Measurements from ENCODE around the gene TBC1D20.
"Not testable (repeated sequence)": the region's sequence is repeated elsewhere in the genome, so short reads cannot be mapped to it uniquely, and the experiment has no call there.

TBC1D20 gene, protein sequence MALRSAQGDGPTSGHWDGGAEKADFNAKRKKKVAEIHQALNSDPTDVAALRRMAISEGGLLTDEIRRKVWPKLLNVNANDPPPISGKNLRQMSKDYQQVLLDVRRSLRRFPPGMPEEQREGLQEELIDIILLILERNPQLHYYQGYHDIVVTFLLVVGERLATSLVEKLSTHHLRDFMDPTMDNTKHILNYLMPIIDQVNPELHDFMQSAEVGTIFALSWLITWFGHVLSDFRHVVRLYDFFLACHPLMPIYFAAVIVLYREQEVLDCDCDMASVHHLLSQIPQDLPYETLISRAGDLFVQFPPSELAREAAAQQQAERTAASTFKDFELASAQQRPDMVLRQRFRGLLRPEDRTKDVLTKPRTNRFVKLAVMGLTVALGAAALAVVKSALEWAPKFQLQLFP

DNA sequence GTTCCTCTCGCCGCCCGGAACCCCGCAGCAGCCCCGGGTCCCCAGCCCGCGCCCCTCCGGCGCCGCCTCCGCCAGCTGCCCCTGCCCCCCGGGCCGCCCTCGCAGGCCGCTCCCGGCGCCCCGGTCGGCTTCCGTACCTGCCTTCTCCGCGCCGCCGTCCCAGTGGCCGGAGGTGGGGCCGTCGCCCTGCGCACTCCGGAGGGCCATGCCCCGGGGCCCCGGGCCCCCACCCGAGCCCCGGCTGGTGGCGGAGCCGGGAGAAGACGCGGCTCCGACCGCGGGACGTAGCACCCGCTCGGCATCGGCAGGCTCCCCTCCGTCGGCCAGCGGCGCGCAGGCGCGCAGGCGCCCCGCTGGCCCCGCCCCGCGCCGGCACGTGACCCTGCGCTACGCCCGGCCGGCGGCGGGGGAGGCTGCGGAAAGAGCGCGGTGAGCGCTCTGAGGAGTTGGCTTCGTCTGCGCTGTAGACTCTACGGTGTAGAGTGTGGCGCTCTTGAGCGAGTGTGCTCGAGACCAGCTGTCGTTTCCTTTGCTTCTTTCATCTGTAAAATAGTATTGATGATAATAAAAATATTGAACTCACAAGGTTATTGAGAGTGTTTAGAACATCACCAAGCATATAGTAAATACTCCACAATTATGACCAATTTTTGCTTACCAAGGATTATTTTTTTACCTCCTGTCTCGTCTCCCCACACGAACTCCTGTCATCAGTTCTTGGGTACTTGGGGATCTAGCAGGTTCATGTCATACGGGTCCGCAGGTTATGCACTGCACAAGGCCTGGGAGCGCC is at the start of gene TBC1D20:
Gene TBC1D20 (minus strand): TSS at position 335 of the 793 bp plus-strand sequence. CDS start 128 bp downstream, at position 207.
- DNase-seq, result peak; percentile 86

DNA sequence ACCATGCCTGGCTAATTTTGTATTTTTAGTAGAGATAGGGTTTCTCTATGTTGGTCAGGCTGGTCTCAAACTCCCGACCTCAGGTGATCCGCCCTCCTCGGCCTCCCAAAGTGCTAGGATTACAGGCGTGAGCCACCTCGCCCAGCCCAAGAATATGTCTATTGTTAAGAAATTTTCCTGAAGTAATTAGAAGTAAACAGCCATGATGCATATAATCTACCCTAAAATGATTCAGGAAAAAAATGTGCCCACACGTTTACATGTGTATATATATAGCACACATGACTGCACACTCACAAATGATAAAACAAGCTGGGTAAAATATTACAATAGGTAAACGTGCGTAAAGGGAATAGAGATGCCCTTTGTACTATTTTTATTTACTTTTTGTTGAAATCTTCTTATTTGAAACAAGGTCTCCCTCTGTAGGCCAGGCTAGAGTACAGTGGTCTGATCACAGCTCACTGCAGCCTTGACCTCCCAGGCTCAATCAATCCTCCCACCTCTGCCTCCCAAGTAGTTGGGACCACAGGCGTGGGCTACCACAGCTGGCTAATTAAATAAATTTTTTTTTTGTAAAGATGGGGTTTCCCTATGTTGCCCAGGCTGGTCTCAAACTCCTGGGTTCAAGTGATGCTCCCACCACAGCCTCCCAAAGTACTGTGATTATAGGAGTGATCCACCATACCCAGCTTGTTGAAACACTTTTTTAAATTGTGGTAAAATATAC is 48.2 kb upstream of the TBC1D20 start:
- DNase-seq, result not testable (repeated sequence)

DNA sequence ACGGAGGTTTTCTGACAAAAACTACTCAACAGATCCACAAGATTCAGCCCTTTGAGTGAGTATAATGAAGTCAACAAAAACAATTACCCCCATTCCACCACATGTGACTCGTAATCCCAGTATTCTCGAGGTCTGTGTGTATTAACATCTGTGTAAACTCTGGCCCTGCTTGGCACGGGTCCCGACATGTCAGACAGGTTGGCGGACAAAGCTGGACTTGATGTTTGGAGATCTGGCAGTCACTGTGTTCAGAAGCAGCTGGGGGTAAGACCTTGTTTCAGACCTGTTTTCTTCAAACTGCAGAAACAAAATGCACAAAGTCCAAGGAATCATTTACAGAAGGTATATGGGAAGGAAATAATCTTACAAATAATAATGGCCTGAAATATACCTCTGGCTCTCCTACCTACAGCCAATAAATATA is 46.0 kb upstream of the TBC1D20 start:
- DNase-seq, result not testable (repeated sequence)

DNA sequence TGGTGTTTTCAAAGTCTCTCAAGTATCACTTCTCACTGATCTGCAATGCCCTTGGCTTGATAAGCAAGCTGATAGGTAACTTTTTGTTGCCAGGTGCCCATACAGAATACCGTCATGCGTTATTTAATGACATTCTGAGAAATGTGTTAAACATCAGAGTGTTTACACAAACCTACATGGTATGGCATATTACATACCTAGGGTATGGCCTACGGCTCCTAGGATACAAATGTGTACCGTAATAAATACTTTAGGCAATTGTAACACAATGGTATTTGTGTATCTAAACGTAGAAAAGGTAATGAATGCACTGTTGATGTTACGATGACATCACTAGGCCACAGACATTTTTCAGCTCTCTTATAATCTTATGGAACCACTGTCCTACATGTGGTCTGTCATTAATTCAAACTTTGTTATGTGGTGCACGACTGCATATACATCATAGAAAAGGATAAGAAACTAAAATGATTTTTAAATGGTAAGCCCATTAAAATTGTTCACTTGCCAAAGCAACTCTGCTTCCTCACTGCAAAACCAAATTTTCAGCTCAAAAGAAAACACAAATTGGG is 45.5 kb upstream of the TBC1D20 start:
- DNase-seq, result no peak

DNA sequence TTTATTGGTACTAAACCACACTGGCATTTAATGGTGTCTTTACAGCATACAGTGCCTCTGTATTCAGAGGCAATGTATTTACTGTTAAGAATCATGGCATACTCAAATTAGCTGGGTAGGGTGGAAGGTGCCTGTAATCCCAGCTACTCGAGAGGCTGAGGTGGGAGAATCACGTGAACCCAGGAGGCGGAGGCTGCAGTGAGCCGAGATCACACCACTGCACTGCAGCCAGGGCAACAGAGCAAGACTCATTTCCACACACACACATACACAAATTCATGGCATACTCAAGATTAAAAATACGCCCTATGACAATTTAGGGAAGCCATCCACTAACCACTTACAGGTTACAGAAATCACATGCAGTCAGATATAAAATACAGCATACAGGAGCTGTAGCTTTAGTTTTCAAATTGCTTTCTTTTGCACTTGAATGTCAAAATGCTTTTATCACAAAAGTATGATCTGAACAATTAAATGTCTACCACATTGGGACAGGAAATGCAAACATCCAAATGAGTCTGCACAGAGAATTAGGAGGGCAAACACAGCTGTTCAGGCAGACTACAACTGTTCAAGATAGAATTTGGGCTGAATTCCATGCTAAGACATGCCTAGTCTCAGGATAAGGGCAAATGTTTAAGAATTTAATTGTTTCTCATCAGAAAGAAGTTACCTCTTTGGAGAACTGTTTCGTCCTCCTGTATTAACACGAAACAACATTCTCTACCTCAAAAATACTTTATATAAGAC is 44.8 kb upstream of the TBC1D20 start:
- DNase-seq, result no peak

DNA sequence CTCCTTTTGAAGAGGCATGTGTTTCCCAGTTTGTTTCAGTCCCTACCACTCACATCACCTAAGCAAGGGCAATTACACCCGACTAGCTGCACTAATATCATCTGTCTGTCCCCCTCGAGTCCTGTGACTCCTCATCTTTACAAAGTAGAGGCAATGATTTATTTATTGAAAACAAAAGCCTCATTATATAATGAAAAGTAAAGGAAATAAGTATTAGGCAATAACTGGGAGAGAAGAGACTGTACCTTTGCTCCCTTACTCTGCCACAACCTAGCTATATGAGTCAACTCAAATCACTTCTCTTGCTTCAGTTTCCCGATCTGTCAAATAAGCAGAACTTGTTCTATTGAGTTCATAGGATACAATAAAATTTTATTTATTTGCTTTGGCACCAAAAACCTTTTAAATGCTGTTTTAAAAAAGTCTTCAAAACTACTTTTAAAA is 42.3 kb upstream of the TBC1D20 start:
- no peak for DNase-seq

DNA sequence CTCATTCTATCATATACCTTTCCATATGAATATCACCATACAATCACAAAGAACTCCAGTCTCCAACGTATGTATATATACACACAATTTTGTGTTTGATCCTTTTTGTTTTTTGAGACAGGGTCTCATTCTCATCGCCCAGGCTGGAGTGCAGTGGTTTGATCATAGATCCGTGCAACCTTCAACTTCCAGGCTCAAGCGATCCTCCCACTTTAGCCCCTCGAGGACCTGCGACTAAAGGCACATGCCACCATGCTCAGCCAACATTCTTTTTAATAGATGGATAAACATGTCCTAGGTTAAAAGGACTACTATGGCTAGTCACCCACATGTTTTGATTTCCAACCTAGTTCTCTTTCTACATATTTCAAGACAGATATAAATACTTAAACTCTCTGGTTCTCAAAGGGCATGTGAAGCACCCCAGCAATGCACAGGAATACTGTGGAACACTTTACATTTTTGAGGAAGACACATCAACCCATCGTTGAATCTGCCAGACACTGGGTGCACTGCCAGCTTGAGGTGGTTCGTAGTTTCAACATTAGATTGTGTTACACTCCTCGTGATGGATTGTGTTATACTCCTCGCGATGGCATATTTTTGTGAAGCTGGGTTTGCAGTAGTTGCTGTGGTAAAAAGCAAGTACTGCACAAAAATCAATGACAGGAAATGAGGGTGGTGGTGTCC is 40.9 kb upstream of the TBC1D20 start:
- DNase-seq, result no peak

DNA sequence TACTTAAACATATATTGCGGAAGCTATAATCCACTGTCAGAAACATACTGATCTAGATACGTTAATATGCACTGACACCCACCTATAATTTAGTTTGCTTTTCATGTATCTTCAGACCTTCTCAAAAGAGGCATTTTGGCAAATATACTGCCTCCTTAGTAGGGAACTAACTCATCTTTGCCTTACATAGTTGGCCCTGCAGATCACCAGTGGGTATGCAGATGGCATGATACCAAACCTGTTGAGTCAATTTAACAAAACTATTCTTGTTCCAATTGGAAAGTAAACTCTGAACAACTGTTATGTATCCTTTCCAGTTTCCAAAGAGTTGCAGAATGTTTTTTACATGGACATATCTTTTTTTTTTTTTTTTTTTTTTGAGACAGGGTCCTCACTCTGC is 35.6 kb upstream of the TBC1D20 start:
- no peak for DNase-seq

DNA sequence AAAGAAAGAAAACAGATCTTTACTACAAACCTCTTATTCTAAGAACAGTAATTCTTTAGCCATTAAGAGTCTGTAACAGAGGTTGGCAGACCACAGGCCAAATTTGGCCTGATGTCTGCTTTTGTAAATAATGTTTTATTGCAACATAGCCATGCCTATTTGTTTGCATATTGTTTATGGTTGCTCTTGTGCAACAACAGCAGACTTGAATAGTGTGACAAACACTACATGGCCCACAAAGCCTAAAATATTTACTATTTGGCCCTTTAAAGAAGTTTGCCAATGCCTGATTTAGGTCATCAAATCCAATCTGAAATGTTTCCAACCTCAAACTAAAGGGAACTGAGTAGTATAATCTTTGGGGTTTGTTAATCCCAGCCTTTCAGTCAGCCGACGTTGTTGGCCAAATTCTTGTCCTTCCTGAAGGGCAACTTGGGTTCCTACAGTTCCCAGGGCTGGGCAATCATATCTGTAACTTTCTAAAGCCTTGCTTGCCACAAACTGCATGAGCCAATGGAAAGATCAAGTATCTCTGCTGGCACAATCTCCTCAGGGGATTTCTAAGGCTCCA is 33.9 kb upstream of the TBC1D20 start:
- no peak for DNase-seq

DNA sequence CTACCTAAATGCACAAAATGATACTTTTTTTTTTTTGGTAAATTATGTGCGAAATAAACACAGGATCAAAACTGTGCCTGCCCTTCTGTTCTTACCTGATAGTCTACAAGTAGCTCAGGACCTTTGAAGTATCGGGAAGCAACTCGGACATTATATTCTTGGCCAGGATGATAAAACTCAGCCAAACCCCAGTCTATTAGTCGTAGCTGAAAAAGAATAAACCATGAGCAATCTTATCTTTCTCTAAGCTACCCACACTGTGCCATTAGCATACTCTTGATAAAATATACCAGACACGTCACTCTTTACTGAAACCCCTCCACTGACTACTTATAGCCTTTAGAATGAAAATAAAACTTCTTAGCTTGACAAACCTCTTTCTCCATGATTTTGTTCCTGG is 29.8 kb upstream of the TBC1D20 start:
- no peak for DNase-seq

DNA sequence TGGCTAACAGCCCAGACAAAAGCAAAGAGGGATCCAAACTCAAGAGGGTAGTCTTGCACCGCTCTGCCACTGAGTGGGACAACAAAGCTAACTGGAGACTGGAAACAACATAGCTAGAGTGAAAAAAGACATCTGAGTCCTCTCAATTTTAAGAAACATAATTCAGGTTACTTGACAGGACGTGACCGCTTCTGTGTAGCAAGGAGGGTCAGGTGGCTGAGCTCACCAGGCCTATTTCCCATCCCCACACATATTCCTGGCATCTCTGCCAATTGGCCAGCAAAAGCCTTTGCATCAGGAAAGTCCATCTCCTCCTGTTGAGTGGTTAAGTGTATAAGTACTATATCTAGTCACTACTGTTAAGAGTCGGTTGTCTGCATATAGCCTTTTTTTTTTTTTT is 25.3 kb upstream of the TBC1D20 start:
- DNase-seq, result no peak

DNA sequence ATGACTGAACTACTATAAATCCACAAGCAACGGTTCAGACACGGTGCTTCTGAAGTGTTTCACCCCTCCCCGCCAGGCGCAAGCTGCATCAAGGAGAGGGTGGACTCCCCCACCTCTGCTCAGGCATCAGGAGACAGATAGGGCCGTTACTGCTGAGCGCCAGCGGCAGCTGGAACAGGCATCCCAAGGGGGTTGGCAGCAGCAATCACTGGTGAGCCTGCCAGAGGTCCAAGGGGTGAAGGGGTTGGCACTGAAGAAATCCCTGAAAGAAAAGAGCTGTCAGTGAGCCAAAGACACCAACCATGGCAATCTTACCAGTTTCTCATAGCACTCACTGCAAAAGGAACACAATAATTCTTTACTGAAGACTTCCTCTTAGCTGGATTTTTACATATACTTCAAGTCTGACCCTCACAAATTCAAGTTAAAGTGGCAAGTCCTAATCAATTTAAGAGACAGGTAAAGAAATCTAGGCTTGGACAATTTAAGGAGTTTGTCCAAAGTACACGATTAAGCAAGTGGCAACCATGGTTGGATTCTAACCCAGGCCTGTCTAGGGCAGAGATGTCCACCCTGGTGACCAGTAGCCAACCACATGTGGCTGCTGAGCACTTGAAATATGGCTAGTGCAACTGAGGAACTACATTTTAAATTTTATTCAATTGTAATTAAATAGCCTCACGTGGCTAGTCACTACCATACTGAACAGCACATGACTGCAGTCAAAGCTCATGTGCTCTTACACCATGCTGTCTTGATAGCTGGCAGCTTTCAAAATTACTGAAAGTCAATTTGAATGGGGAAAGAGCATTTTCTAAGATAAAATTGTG is 21.7 kb upstream of the TBC1D20 start:
- DNase-seq, result no peak

DNA sequence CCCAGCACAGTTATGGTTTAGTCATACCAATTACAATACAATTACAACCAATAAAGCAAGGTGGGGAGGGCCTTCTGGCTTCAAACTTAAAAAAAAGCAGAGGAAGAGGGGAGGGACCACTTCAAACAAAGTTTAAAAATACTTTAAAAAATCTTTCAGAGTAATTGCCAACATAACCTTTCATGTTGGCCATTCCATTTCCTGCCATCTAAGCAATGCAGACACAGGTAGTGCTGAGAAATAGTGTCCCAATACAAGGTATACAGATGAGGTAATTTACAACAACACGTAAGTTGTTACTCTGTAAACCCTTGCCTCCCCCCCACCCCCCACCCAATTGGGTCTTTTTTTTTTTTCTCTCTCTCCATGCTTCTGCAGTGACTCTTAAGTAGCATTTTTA is 18.8 kb upstream of the TBC1D20 start:
- no peak for DNase-seq

DNA sequence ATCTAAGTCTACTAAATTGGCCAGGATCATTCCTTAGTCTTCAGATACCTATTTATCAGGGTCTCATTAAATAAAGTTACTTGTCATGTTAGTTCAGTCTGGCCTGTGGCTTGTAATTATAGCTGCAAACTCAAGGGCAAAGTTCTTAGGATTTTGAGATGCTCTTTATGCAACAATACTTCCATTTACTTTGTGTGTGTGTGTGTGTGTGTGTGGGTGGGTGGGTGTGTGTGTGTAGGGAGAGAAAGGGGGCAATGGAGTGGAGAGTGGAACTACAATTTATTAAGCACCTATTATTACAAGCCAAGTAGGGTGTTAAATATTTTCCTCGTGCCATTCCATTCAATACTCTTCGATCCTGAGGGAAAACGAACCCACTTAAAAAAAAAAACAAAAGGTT is 17.7 kb upstream of the TBC1D20 start:
- DNase-seq, result no peak

DNA sequence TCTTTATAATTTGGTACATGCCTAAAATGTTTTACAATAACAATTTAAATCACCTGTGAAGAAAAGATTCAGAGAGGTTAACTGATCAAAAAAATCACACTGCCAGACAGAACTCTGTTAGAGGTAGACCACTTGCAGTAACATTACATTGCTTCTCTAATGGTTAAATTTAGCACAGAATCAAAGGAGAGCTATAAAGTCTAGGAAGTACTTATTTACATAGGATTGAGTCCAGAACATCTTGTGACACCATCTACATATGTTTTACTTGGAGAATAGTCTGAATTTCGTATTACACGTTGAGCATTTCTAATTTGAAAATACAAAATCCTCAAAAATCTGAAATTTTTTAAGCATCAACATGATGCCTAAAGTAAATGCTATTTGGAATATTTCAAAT is 17.2 kb upstream of the TBC1D20 start:
- peak; percentile 10 for DNase-seq

DNA sequence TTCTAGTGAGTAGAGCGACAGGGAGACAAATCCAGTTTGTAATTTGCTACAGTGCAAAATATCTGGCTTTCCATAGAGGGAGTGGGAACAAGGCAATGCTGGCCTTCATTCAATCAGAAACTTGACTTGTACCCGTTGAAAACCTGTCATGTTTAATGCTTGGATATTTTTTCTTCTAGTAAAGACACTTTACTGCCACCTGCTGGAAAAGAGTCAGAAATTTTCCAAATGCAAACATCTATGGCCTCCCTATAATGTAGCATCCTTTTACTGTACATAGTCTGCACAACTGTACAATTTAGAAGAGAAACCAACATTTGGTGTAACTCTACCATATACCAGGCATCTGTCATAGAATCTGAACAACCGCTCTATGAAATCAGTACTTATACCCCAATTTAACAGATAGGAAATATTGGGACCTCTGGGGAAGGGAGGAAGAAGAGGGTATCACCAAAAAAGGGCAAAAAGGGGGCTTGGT is 16.7 kb upstream of the TBC1D20 start:
- DNase-seq, result peak; percentile 78

DNA sequence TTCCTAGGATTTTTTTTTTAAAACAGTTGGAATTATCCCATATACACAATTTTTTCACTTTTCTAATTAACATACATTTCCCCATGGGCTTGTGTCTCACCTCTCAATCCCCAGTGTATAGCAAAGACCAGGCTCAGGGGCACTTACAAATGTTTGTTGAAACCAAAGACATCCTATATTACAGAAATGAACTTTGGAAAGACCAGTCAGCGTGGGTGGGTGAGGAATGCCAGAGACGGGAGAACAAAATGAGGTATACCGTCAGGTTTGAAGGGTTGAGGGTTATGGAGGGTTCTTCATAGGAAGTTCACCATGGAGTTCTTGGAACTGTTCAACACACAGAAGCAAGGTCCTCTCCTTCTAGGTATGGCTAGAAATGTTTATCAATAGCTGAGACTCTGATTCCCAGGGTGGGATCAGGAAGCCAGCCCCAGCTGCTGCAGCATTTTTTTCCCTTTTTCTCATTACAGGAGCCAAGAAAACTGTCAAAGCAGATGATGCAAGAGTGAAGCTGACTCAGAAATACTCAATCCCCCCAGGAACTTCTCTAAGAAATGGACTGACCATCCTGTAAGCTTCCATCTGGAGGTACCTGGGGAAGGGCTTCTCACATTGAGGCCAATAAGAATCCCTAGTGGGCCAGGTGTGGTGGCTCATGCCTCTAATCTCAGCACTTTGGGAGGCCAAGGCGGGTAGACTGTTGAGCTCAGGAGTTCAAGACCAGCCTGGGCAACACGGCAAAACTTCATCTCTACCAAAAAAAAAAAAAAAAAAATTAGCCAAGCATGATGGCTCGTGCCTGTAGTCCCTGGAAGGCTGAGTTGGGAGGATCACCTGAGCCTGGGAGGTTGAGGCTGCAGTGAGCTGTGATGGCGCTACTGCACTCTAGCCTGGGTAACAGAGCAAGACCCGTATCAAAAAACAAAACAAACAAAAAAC is 15.9 kb upstream of the TBC1D20 start:
- DNase-seq, result peak; percentile 91

DNA sequence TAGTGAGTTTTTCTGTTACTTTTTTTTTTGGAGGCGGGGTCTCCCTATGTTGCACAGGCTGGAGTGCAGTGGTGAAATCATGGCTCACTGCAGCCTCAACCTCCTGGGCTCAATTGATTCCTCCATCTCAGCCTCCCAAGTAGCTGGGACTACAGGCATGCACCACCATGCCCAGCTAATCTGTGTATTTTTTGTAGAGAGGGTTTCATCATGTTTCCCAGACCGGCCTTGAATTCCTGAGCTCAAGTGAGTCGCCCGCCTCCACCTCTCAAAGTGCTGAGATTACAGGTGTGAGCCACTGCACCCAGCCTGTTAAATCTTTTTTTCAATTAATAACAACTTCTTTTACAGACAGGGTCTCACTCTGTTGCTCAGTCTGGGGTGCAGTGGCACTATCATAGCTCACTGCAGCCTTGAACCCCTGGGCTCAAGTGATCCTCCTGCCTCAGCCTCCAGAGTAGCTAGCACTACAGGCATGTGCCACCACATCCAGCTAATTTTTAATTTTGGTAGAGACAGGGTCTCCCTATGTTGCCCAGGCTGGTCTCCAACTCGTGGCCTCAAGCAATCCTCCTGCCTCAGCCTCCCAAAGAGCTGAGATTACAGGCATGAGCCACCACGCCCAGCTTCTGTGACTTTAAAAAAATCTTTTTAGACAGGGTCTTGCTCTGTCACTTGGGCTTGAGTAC is 14.4 kb upstream of the TBC1D20 start:
- not testable (repeated sequence) for DNase-seq

All from fibroblast of upper back skin (primary cell).